H1 (cell line): ENCODE results near the gene MEGF11. TPM values are rescaled to one million over a fixed set of nuclear protein-coding genes. Genes with fewer than 3 reads are reported as not detected.

Experiments used
- CTCF ChIA-PET: fragments of 300-600 bp; sonication (Branson Sonifier 250); formaldehyde crosslinking; loops from one replicate; lab custom pipeline; 2021; ENCODE audit not compliant: partially characterized antibody; lab: Charles Lee
- POLR2A ChIA-PET: fragments of 300-600 bp; sonication (Branson Sonifier 250); formaldehyde crosslinking; loops from one replicate; lab custom pipeline; 2021; ENCODE audit warnings: inconsistent platforms; ENCODE audit not compliant: partially characterized antibody; lab: Charles Lee
- DNase-seq, 2 experiments: peaks; one replicate each; pipeline versions ENCODE4 v3.0.0 to v3.0.0-alpha.2; 2010 to 2022; ENCODE audit warnings: low spot score in 2 of 2, low read depth in 1 of 2, mixed read lengths in 1 of 2
- FAIRE-seq: peaks from 2 replicates; lab custom pipeline; 2011; peaks lifted over from hg19 to GRCh38; lab: Jason Lieb, UNC
- H2AFZ ChIP-seq: 2 replicates; pipeline ENCODE4 v1.8.1; 2012; ENCODE audit warnings: low read length, inconsistent platforms
- H2AK5ac ChIP-seq: 2 replicates; pipeline ENCODE4 v1.6.1; 2013; ENCODE audit warnings: low read depth, low read length
- H2BK120ac ChIP-seq: replicated peaks from 2 replicates; pipeline ENCODE3; 2013; ENCODE audit warnings: low read depth, low read length, inconsistent platforms
- H2BK12ac ChIP-seq: 2 replicates; pipeline ENCODE4 v1.6.1; 2013; ENCODE audit warnings: low read depth, low read length
- H2BK15ac ChIP-seq: 2 replicates; pipeline ENCODE4 v1.6.1; 2013; ENCODE audit warnings: low read length
- H2BK20ac ChIP-seq: 2 replicates; pipeline ENCODE4 v1.6.1; 2013; ENCODE audit warnings: low read length
- H2BK5ac ChIP-seq: 2 replicates; pipeline ENCODE4 v1.6.1; 2013; ENCODE audit warnings: low read depth, low read length
- H3K14ac ChIP-seq: 2 replicates; pipeline ENCODE4 v1.6.1; 2013; ENCODE audit warnings: inconsistent platforms; ENCODE audit not compliant: insufficient read length
- H3K18ac ChIP-seq: 2 replicates; pipeline ENCODE4 v1.6.1; 2013; ENCODE audit warnings: low read length; ENCODE audit errors: extremely low read depth
- H3K23ac ChIP-seq: 2 replicates; pipeline ENCODE4 v1.6.1; 2013; ENCODE audit warnings: inconsistent platforms; ENCODE audit not compliant: insufficient read length
- H3K23me2 ChIP-seq: 2 replicates; pipeline ENCODE4 v1.6.1; 2013; ENCODE audit warnings: low read depth, low read length
- H3K27ac ChIP-seq: 2 replicates; pipeline ENCODE4 v1.6.1; 2011; ENCODE audit warnings: low read depth, low read length, inconsistent platforms
- H3K27me3 ChIP-seq, 4 experiments: replicated peaks in 1 of 4; 1 replicate in 1 of 4; 2 replicates in 3 of 4; pipeline versions ENCODE4 v1.6.1 to v1.8.1; 2011 to 2013; ENCODE audit warnings: low read length in 3 of 4, mild to moderate bottlenecking in 3 of 4, inconsistent platforms in 2 of 4, mixed read lengths in 2 of 4, moderate library complexity in 1 of 4; ENCODE audit not compliant: control insufficient read depth in 3 of 4, insufficient read depth in 3 of 4; ENCODE audit errors: extremely low read depth in 1 of 4
- H3K36me3 ChIP-seq, 4 experiments: 2 replicates each; pipeline versions ENCODE4 v1.6.1 to v1.8.1; 2011 to 2013; ENCODE audit warnings: mild to moderate bottlenecking in 4 of 4, low read length in 3 of 4, moderate library complexity in 2 of 4, control low read depth in 1 of 4, inconsistent platforms in 1 of 4; ENCODE audit not compliant: insufficient read depth in 4 of 4, control insufficient read depth in 2 of 4
- H3K4ac ChIP-seq: replicated peaks from 2 replicates; pipeline ENCODE3; 2013; ENCODE audit warnings: low read length, low read depth, mixed read lengths, inconsistent platforms; ENCODE audit not compliant: insufficient read length
- H3K4me1 ChIP-seq, 4 experiments: replicated peaks in 1 of 4; 1 replicate in 1 of 4; 2 replicates in 3 of 4; pipeline versions ENCODE4 v1.6.1 to v1.8.1; 2011 to 2013; ENCODE audit warnings: low read length in 3 of 4, inconsistent platforms in 2 of 4, mixed read lengths in 1 of 4; ENCODE audit not compliant: insufficient read depth in 4 of 4, control insufficient read depth in 3 of 4
- H3K4me2 ChIP-seq, 2 experiments: 2 replicates each; pipeline versions ENCODE4 v1.6.1 to v1.8.1; 2011 to 2013; ENCODE audit warnings: low read depth in 2 of 2, low read length in 2 of 2, control low read depth in 1 of 2, inconsistent platforms in 1 of 2, mild to moderate bottlenecking in 1 of 2; ENCODE audit not compliant: insufficient read depth in 1 of 2
- H3K4me3 ChIP-seq, 4 experiments: fragments of 200-600, 300-600 bp in 1 of 4; sonication (generic), shearing (Covaris generic), sonication (Bioruptor Twin) in 1 of 4; 2 replicates each; pipeline versions ENCODE4 v1.5.1 to v1.8.1; 2011 to 2016; ENCODE audit warnings: low read length in 4 of 4, low read depth in 3 of 4, control low read depth in 2 of 4, inconsistent platforms in 2 of 4, mild to moderate bottlenecking in 2 of 4, mixed read lengths in 1 of 4, moderate library complexity in 1 of 4; ENCODE audit not compliant: insufficient read depth in 2 of 4; ENCODE audit errors: extremely low read depth in 1 of 4
- H3K56ac ChIP-seq: replicated peaks from 2 replicates; pipeline ENCODE3; 2013; ENCODE audit warnings: low read depth, mild to moderate bottlenecking, mixed read lengths, low read length, inconsistent platforms; ENCODE audit not compliant: insufficient read length
- H3K79me1 ChIP-seq: 2 replicates; pipeline ENCODE4 v1.6.1; 2013; ENCODE audit warnings: low read depth, low read length, control low read depth
- H3K79me2 ChIP-seq, 2 experiments: 2 replicates each; pipeline versions ENCODE4 v1.6.1 to v1.8.1; 2012 to 2013; ENCODE audit warnings: low read length in 2 of 2, mild to moderate bottlenecking in 2 of 2, inconsistent platforms in 1 of 2; ENCODE audit not compliant: insufficient read depth in 2 of 2, control insufficient read depth in 1 of 2
- H3K9ac ChIP-seq, 4 experiments: replicated peaks in 1 of 4; 1 replicate in 1 of 4; 2 replicates in 3 of 4; pipeline versions ENCODE4 v1.6.1 to v1.8.1; 2011 to 2013; ENCODE audit warnings: low read depth in 3 of 4, low read length in 3 of 4, control low read depth in 2 of 4, mild to moderate bottlenecking in 2 of 4, moderate library complexity in 2 of 4, inconsistent platforms in 1 of 4; ENCODE audit errors: extremely low read depth in 1 of 4
- H3K9me3 ChIP-seq, 2 experiments: 2 replicates each; pipeline versions ENCODE4 v1.6.1 to v1.8.1; 2012 to 2013; ENCODE audit warnings: mild to moderate bottlenecking in 2 of 2, moderate library complexity in 2 of 2, control low read depth in 1 of 2, inconsistent platforms in 1 of 2, low read depth in 1 of 2, low read length in 1 of 2, mixed read lengths in 1 of 2; ENCODE audit not compliant: insufficient read depth in 2 of 2
- H4K20me1 ChIP-seq, 2 experiments: replicated peaks in 1 of 2; 2 replicates each; pipeline versions ENCODE3 to v1.8.1; 2011 to 2013; ENCODE audit warnings: inconsistent platforms in 2 of 2, low read length in 2 of 2, mild to moderate bottlenecking in 1 of 2; ENCODE audit not compliant: insufficient read depth in 2 of 2, control insufficient read depth in 1 of 2
- H4K5ac ChIP-seq: 2 replicates; pipeline ENCODE4 v1.6.1; 2013; ENCODE audit warnings: low read length, low read depth, mixed read lengths, inconsistent platforms; ENCODE audit not compliant: insufficient read length
- H4K8ac ChIP-seq: 2 replicates; pipeline ENCODE4 v1.8.0; 2013; ENCODE audit warnings: mild to moderate bottlenecking, moderate library complexity, low read length, inconsistent platforms; ENCODE audit not compliant: insufficient read depth; ENCODE audit errors: extremely low read depth
- H4K91ac ChIP-seq: replicated peaks from 2 replicates; pipeline ENCODE3; 2013; ENCODE audit warnings: low read length, mixed read lengths, inconsistent platforms; ENCODE audit not compliant: insufficient read length
- CEBPB ChIP-seq: IDR thresholded peaks from 2 replicates; pipeline ENCODE4 v1.6.1; 2012; ENCODE audit warnings: low read depth, low read length
- FOSL1 ChIP-seq: IDR thresholded peaks from 2 replicates; pipeline ENCODE4 v1.6.1; 2011; ENCODE audit warnings: mild to moderate bottlenecking, low read depth, low read length, moderate library complexity; ENCODE audit not compliant: insufficient read depth
- RNF2 ChIP-seq: fragments of 200-900, 300-1000 bp; sonication (generic); IDR thresholded peaks from 2 replicates; pipeline ENCODE4 v1.7.1; 2016; ENCODE audit warnings: borderline replicate concordance, low read depth, mild to moderate bottlenecking, antibody characterized with exemption, low read length; ENCODE audit not compliant: poor library complexity, severe bottlenecking; ENCODE audit errors: missing control alignments
- TAF1 ChIP-seq: IDR thresholded peaks from 2 replicates; pipeline ENCODE4 v1.6.1; 2011; ENCODE audit warnings: mild to moderate bottlenecking, low read depth, low read length
- WGBS, 2 experiments: shearing (Covaris generic) in 1 of 2; methylation state at CpG; one replicate each; pipeline versions ENCODE4 v1.1.6 to v1.1.7; 2013 to 2015; ENCODE audit warnings: low lambda C conversion rate in 2 of 2, mixed read lengths in 2 of 2, inconsistent platforms in 1 of 2, low coverage in 1 of 2, missing lambda C conversion rate in 1 of 2; ENCODE audit not compliant: insufficient replicate concordance in 2 of 2, insufficient coverage in 1 of 2, insufficient read length in 1 of 2; ENCODE audit errors: extremely low coverage in 1 of 2, missing lambda C conversion rate in 1 of 2; 5-methylcytosine and 5-hydroxymethylcytosine counted together
- polyA plus RNA-seq, 7 experiments: library from polyadenylated mRNA; depleted of rRNA in 3 of 7; stranded (reverse) in 5 of 7; unstranded in 2 of 7; fragments of >200 nt in 5 of 7; fragments of 200-250 nt in 2 of 7; gene quantifications; 1 replicate in 5 of 7; 2 replicates in 1 of 7; 4 replicates in 1 of 7; pipeline versions ENCODE4 v1.2.1 to v1.2.3, GENCODE V29; 2011 to 2013; ENCODE audit warnings: missing spikeins in 2 of 7, mixed read lengths in 2 of 7
- total RNA-seq: library from RNA; stranded (reverse); fragmentation: NEBNext Ultra II Directional; extraction: Animal tissue kit (Norgen Biotek cat#: 25700); gene quantifications from 2 replicates; pipeline ENCODE4 v1.2.1, GENCODE V29; 2021

MEGF11 gene
- total and polyA plus RNA-seq, 2 of the 8 experiments (the other 6 are each of a cell fraction or from before 2014, with no cell fraction given), result 4.4 to 4.8 TPM

DNA sequence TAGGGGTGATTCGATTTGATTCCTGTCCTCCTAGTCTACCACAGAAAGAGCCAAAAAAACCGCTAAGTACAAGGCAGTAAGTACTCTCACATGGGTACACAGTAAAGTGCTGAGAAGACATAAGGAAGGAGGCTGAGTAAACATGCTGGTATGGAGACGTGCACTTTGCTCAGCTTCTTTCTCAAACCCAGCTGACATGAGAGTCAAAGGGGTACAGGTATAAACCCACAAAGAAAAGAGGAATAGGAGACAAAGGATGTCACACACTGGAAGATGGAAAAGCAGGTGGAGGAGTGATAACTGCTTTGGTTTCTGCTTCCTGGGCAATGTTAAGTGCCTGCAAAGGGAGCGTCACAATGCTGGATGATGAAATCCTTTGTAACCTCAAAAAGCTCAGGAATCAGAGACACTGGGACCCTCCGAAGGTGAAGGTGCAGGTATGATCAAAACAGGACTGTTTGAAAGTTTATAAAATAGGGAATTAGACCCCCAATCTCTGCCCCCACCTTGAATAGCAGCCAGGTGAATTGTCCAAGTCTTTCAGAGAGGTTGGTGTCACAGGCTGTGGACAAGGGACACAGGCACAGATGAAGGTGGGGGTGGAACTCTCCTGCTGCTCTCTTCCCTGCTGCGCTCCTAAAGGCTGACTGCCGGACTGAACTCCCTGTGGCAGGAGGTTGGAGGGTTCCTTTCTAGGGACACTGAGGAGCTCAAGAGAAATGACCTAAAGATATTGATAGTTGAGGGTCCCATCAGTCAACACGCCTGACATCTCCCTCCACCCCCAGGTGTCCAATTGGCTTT, 282.4 kb downstream of the MEGF11 start:
- Histone ChIP-seq H2BK20ac (no peak overlapping the region), H3K4me1 (peaks cover 0 to 4% (median 0%) of the 10 kb centered on the region in 4 experiments; a peak in 2 of 7 replicates), H2BK5ac (peak overlapping the region; percentile 61), H3K23ac (no peak overlapping the region), H2BK15ac (peak overlapping the region; percentile 51), H4K20me1 (no peaks in the 10 kb centered on the region), H4K91ac (no peak overlapping the region), H3K56ac (no peak overlapping the region), H2BK12ac (peak overlapping the region; percentile 62), H4K5ac (no peak overlapping the region), H4K8ac (peak overlapping the region; percentile 11; the same call in 1 of the 2 replicates), H2AK5ac (peak overlapping the region; percentile 11; the same call in 1 of the 2 replicates), H3K18ac (no peak overlapping the region; the same call in 1 of the 2 replicates), H3K4me2 (0 out of 4 replicates have a peak overlapping the region, but pooled peaks of 1 of the 2 experiments have one; percentile 11), H3K27ac (no peak overlapping the region), H3K4ac (peak overlapping the region; percentile 29), H3K27me3 (no peaks in the 10 kb centered on the region), H2AFZ (no peak overlapping the region; the same call in 1 of the 2 replicates), H3K79me1 (no peaks in the 10 kb centered on the region), H3K36me3 (no peaks in the 10 kb centered on the region), H3K9ac (no peak overlapping the region), H3K9me3 (no peaks in the 10 kb centered on the region), H3K4me3 (no peak overlapping the region), H3K79me2 (no peaks in the 10 kb centered on the region), H2BK120ac (no peak overlapping the region), H3K14ac (no peak overlapping the region), H3K23me2 (no peaks in the 10 kb centered on the region)
- TF ChIP-seq TAF1, result no peak
- peak; percentile 37; the same call in 1 of the 2 replicates for TF ChIP-seq CEBPB
- TF ChIP-seq FOSL1, result no peak
- TF ChIP-seq RNF2, result no peak
- DNase-seq (no peak), FAIRE-seq (peak; percentile 60)
- CTCF ChIA-PET, result interaction anchor here (1.1 to 1.5 kb wide), 3 partner anchors 9 to 114 kb away, joined by 3 to 7 read pairs (median 3); no protein-coding TSS in a partner anchor
- POLR2A ChIA-PET, result interaction anchor here (0.7 to 1.5 kb wide), 7 partner anchors 9 to 42 kb away, joined by 3 to 10 read pairs (median 3); no protein-coding TSS in a partner anchor
- 87% methylated on average over 8 of the region's 8 CpGs; no CpG with 5 or more reads in 1 of the 2 experiments for WGBS, 2 experiments
